Measurements from ENCODE around the gene C4B. TPM values are rescaled to one million over a fixed set of nuclear protein-coding genes. Genes with fewer than 3 reads are reported as not detected.
"Not testable (repeated sequence)": the region's sequence is repeated elsewhere in the genome, so short reads cannot be mapped to it uniquely, and the experiment has no call there.

C4B gene
- total RNA-seq, 3 donors from 2014 or later (not counting 1 experiment from before 2014, with no cell fraction given), result 4.0 to 5.1 (median 4.6) TPM

DNA sequence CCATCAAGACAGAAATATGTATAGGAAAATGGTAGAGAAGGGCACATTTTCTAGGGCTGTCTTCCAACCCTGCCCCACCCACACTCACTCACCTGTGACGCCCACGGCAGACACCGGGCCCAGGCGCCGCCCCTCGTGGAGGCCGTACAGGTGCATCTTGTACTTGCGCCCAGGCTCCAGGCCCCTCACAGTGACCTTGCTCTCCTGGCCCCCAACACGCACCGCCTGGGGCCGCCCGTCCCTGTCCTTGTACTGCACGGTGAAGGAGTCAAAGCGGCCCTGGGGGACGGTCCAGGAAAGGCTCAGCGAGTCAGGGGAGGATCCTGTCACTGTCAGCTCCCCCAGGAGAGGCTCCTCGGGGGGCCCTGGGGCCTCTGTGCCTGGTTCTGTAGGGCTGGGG is 43.4 kb downstream of the C4B start:
- H3K27ac Mint-ChIP-seq, result no peak overlapping the region
- H3K4me1 Mint-ChIP-seq, result no peaks in the 10 kb centered on the region
- H3K27me3 Mint-ChIP-seq (ENCODE audit: low read depth in 2 of 2), result peaks cover 0 to 2% of the 10 kb centered on the region in 2 donors
- no peak overlapping the region for H3K4me3 ChIP-seq (ENCODE audit: low read length)
- H3K36me3 Mint-ChIP-seq, result no peaks in the 10 kb centered on the region
- 90% methylated on average over 17 of the region's 17 CpGs for WGBS (ENCODE audit: insufficient coverage)
- DNase-seq (no peak), ATAC-seq (no peak)
- H3K9me3 ChIP-seq (ENCODE audit: control insufficient read depth, insufficient read depth, low read length), result no peaks in the 10 kb centered on the region
- TF ChIP-seq, protein P1, sequence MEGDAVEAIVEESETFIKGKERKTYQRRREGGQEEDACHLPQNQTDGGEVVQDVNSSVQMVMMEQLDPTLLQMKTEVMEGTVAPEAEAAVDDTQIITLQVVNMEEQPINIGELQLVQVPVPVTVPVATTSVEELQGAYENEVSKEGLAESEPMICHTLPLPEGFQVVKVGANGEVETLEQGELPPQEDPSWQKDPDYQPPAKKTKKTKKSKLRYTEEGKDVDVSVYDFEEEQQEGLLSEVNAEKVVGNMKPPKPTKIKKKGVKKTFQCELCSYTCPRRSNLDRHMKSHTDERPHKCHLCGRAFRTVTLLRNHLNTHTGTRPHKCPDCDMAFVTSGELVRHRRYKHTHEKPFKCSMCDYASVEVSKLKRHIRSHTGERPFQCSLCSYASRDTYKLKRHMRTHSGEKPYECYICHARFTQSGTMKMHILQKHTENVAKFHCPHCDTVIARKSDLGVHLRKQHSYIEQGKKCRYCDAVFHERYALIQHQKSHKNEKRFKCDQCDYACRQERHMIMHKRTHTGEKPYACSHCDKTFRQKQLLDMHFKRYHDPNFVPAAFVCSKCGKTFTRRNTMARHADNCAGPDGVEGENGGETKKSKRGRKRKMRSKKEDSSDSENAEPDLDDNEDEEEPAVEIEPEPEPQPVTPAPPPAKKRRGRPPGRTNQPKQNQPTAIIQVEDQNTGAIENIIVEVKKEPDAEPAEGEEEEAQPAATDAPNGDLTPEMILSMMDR (IDR thresholded peaks at IDR 0.05), result no peak
- H3K4me3 Mint-ChIP-seq, result no peak overlapping the region
- H3K27me3 ChIP-seq (ENCODE audit: control insufficient read depth, insufficient read depth, low read length), result no peaks in the 10 kb centered on the region
- no peaks in the 10 kb centered on the region for H3K36me3 ChIP-seq (ENCODE audit: control insufficient read depth, insufficient read depth, low read length)
- intact Hi-C loops (cut with micrococcal nuclease), result no loop called here
- no peak overlapping the region for H3K27ac ChIP-seq (ENCODE audit: low read length)
- H3K4me1 ChIP-seq (ENCODE audit: control insufficient read depth, insufficient read depth, low read length), result no peaks in the 10 kb centered on the region
- no peaks in the 10 kb centered on the region for H3K9me3 Mint-ChIP-seq

DNA sequence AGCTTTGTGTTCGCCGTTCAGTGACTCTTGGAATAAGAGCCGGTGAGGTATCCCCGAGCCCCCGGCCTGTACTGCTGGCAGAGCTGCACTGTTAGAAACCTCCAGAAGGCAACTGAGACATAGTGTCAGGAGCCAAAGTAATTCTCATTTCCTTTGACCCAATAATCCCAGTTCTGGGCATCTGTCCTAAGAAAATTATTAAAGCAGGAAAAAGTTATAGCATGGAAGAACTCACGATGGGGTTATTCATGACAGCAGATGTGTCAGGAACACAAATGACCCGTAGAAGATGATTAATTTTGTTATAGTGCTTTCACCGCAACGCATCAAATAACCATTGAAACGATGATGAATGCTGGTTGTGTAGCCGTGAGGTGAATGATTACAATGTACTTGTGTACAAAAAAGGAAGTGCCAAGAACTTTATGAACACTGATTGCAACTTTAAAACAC is 43.9 kb downstream of the C4B start:
- Histone ChIP-seq H3K27ac (ENCODE audit: low read length) (no peak overlapping the region), H3K27me3 (ENCODE audit: control insufficient read depth, insufficient read depth, low read length) (no peaks in the 10 kb centered on the region), H3K4me3 (ENCODE audit: low read length) (no peak overlapping the region), H3K36me3 (ENCODE audit: control insufficient read depth, insufficient read depth, low read length) (no peaks in the 10 kb centered on the region), H3K9me3 (ENCODE audit: control insufficient read depth, insufficient read depth, low read length) (no peaks in the 10 kb centered on the region), H3K4me1 (ENCODE audit: control insufficient read depth, insufficient read depth, low read length) (no peaks in the 10 kb centered on the region)
- no peaks in the 10 kb centered on the region for H3K9me3 Mint-ChIP-seq
- no peak for ATAC-seq
- WGBS (ENCODE audit: insufficient coverage), result 85% methylated on average over 11 of the region's 11 CpGs
- no peak overlapping the region for H3K4me3 Mint-ChIP-seq
- DNase-seq, result no peak
- H3K27me3 Mint-ChIP-seq (ENCODE audit: low read depth in 2 of 2), result peaks cover 0 to 2% of the 10 kb centered on the region in 2 donors
- no peaks in the 10 kb centered on the region for H3K4me1 Mint-ChIP-seq
- no peak overlapping the region for H3K27ac Mint-ChIP-seq
- H3K36me3 Mint-ChIP-seq, result no peaks in the 10 kb centered on the region
- intact Hi-C loops (cut with micrococcal nuclease), result no loop called here
- TF ChIP-seq, protein P1 (IDR thresholded peaks at IDR 0.05), result no peak

DNA sequence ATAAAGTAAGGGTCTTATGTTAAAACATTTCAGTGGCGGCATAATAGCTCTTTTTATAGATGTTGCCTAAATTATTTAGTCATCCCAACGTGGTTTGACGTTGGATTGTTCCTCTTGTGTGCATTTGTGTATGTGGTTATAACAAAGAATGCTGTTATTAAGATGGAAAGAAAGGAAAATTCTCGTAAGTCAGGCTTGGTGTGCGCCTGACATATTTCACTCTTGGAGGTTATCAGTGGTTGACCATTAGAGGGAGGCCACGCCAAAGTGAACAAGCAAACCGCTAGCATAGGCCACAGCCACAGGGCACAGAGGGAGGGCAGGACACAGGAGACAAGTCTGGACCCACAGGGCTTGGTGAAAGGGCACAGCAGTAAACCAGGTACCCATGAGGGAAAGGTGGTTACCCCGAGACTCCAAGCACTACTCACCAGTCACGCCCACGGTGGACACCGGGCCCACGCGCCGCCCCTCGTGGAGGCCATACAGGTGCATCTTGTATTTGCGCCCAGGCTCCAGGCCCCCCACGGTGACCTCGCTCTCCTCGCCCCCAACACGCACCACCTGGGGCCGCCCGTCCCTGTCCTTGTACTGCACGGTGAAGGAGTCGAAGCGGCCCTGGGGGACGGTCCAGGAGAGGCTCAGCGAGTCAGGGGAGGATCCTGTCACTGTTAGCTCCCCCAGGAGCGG is 46.5 kb downstream of the C4B start:
- H3K27me3 ChIP-seq (ENCODE audit: control insufficient read depth, insufficient read depth, low read length), result no peaks in the 10 kb centered on the region
- Mint-ChIP-seq H3K27ac (no peak overlapping the region), H3K4me3 (no peak overlapping the region), H3K27me3 (ENCODE audit: low read depth in 2 of 2) (no peaks in the 10 kb centered on the region), H3K36me3 (no peaks in the 10 kb centered on the region), H3K9me3 (no peaks in the 10 kb centered on the region), H3K4me1 (no peaks in the 10 kb centered on the region)
- WGBS (ENCODE audit: insufficient coverage), result 91% methylated on average over 24 of the region's 28 CpGs
- no peak overlapping the region for H3K4me3 ChIP-seq (ENCODE audit: low read length)
- TF ChIP-seq, protein P1 (IDR thresholded peaks at IDR 0.05), result no peak
- no peak for DNase-seq
- no peaks in the 10 kb centered on the region for H3K4me1 ChIP-seq (ENCODE audit: control insufficient read depth, insufficient read depth, low read length)
- no peaks in the 10 kb centered on the region for H3K9me3 ChIP-seq (ENCODE audit: control insufficient read depth, insufficient read depth, low read length)
- no peak for ATAC-seq
- H3K36me3 ChIP-seq (ENCODE audit: control insufficient read depth, insufficient read depth, low read length), result no peaks in the 10 kb centered on the region
- intact Hi-C loops (cut with micrococcal nuclease), result no loop called here
- H3K27ac ChIP-seq (ENCODE audit: low read length), result no peak overlapping the region

DNA sequence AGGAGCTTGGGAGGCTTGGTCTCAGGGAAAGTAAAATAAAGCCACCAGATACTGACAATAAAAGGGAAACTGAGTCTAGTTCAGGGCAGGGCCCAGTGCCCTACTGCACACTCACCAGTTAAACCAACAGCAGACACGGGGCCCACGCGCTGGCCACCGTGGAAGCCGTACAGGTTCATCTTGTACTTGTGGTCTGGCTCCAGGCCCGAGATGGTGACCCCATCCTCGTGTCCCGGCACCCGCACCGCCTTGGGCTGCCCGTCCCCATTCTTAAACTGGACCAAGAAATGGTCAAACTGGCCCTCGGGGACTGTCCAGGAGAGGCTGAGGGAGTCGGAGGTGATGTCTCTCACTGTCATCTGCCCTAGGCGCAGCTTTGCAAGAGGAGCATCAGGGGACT is 50.1 kb downstream of the C4B start:
- Histone ChIP-seq H3K27ac (ENCODE audit: low read length) (no peak overlapping the region), H3K4me1 (ENCODE audit: control insufficient read depth, insufficient read depth, low read length) (no peaks in the 10 kb centered on the region), H3K27me3 (ENCODE audit: control insufficient read depth, insufficient read depth, low read length) (no peaks in the 10 kb centered on the region), H3K9me3 (ENCODE audit: control insufficient read depth, insufficient read depth, low read length) (no peaks in the 10 kb centered on the region), H3K4me3 (ENCODE audit: low read length) (no peak overlapping the region), H3K36me3 (ENCODE audit: control insufficient read depth, insufficient read depth, low read length) (no peaks in the 10 kb centered on the region)
- Mint-ChIP-seq H3K36me3 (no peaks in the 10 kb centered on the region), H3K9me3 (no peaks in the 10 kb centered on the region), H3K27ac (no peak overlapping the region), H3K27me3 (ENCODE audit: low read depth in 2 of 2) (peaks cover 0 to 2% of the 10 kb centered on the region in 2 donors), H3K4me1 (no peaks in the 10 kb centered on the region), H3K4me3 (no peak overlapping the region)
- TF ChIP-seq, protein P1 (IDR thresholded peaks at IDR 0.05), result no peak
- WGBS (ENCODE audit: insufficient coverage), result 93% methylated on average over 14 of the region's 14 CpGs
- DNase-seq (no peak), ATAC-seq (no peak)
- intact Hi-C loops (cut with micrococcal nuclease), result no loop called here

DNA sequence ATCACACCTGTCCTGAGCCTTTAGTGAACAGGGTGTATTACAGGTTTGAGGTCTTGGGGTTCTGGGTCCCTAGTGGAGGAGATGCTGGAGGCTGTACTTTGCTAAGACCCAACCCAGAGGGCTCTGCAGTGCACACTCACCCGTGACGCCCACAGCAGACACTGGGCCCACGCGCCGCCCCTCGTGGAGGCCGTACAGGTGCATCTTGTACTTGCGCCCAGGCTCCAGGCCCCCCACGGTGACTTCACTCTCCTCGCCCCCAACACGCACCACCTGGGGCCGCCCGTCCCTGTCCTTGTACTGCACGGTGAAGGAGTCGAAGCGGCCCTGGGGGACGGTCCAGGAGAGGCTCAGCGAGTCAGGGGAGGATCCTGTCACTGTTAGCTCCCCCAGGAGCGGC is 52.9 kb downstream of the C4B start:
- H3K9me3 Mint-ChIP-seq; H3K4me3 Mint-ChIP-seq; intact Hi-C loops (cut with micrococcal nuclease); H3K36me3 ChIP-seq (ENCODE audit: control insufficient read depth, insufficient read depth, low read length); DNase-seq; H3K4me1 ChIP-seq (ENCODE audit: control insufficient read depth, insufficient read depth, low read length); H3K27me3 ChIP-seq (ENCODE audit: control insufficient read depth, insufficient read depth, low read length); H3K27ac Mint-ChIP-seq; H3K4me3 ChIP-seq (ENCODE audit: low read length); ATAC-seq; H3K9me3 ChIP-seq (ENCODE audit: control insufficient read depth, insufficient read depth, low read length); H3K27me3 Mint-ChIP-seq (ENCODE audit: low read depth in 2 of 2); H3K27ac ChIP-seq (ENCODE audit: low read length); H3K36me3 Mint-ChIP-seq; H3K4me1 Mint-ChIP-seq: not testable (repeated sequence)
- WGBS (ENCODE audit: insufficient coverage), result 89% methylated on average over 15 of the region's 19 CpGs

All from natural killer cell (primary cell).